Endodermal cell (in vitro differentiated cells): ENCODE measurements around the gene ALDH3B2. TPM values are rescaled to one million over a fixed set of nuclear protein-coding genes. Genes with fewer than 3 reads are reported as not detected.

Experiments used
- DNase-seq: peaks from one replicate; pipeline ENCODE4 v3.0.0-alpha.2; 2017
- H3K27ac ChIP-seq: 2 replicates; pipeline ENCODE4 v1.5.1; 2013; ENCODE audit warnings: mild to moderate bottlenecking, low read depth, low read length, moderate library complexity
- H3K27me3 ChIP-seq: 2 replicates; pipeline ENCODE4 v1.6.1; 2013; ENCODE audit warnings: mild to moderate bottlenecking, low read length, moderate library complexity; ENCODE audit not compliant: insufficient read depth, control insufficient read depth, poor library complexity, severe bottlenecking
- H3K36me3 ChIP-seq: 2 replicates; pipeline ENCODE4 v1.7.0; 2013; ENCODE audit warnings: mild to moderate bottlenecking, low read length, moderate library complexity; ENCODE audit not compliant: control insufficient read depth, insufficient read depth
- H3K4me1 ChIP-seq: one replicate; pipeline ENCODE4 v1.7.0; 2013; ENCODE audit warnings: low read length; ENCODE audit not compliant: control insufficient read depth, insufficient read depth
- H3K4me3 ChIP-seq: 2 replicates; pipeline ENCODE4 v1.5.1; 2013; ENCODE audit warnings: mild to moderate bottlenecking, low read length, moderate library complexity
- H3K9ac ChIP-seq: 2 replicates; pipeline ENCODE4 v1.6.1; 2013; ENCODE audit warnings: mild to moderate bottlenecking, low read length, moderate library complexity; ENCODE audit not compliant: poor library complexity, severe bottlenecking; ENCODE audit errors: extremely low read depth
- H3K9me3 ChIP-seq: 2 replicates; pipeline ENCODE4 v1.6.1; 2013; ENCODE audit warnings: mild to moderate bottlenecking, low read length, moderate library complexity; ENCODE audit not compliant: control insufficient read depth
- H3K27ac Mint-ChIP-seq: 2 replicates; pipeline ENCODE4 v1.8.0; 2020; ENCODE audit warnings: mixed read lengths
- H3K27me3 Mint-ChIP-seq: 2 replicates; pipeline ENCODE4 v1.8.0; 2021; ENCODE audit warnings: mild to moderate bottlenecking, mixed read lengths; ENCODE audit not compliant: insufficient read depth
- H3K36me3 Mint-ChIP-seq: 2 replicates; pipeline ENCODE4 v1.8.0; 2020; ENCODE audit warnings: low read depth, mixed read lengths
- H3K4me1 Mint-ChIP-seq: 2 replicates; pipeline ENCODE4 v1.8.0; 2020; ENCODE audit warnings: mixed read lengths
- H3K4me3 Mint-ChIP-seq: 2 replicates; pipeline ENCODE4 v1.8.0; 2020; ENCODE audit warnings: mild to moderate bottlenecking, moderate library complexity, mixed read lengths
- H3K9me3 Mint-ChIP-seq: 2 replicates; pipeline ENCODE4 v1.8.0; 2020; ENCODE audit warnings: mild to moderate bottlenecking, mixed read lengths
- CTCF ChIP-seq: fragments of 200-600 bp; sonication (generic); conservative IDR thresholded peaks from 2 replicates; pipeline ENCODE4 v1.5.0; 2021; ENCODE audit warnings: antibody characterized with exemption, mild to moderate bottlenecking
- WGBS, 2 experiments: methylation state at CpG; one replicate each; pipeline versions ENCODE4 v1.1.5 to v1.1.7; 2013; ENCODE audit warnings: missing lambda C conversion rate in 2 of 2, mixed read lengths in 1 of 2; ENCODE audit not compliant: insufficient coverage in 1 of 2, insufficient read length in 1 of 2; 5-methylcytosine and 5-hydroxymethylcytosine counted together
- total RNA-seq, 2 donors: library from RNA; stranded (reverse); fragmentation: NEBNext Ultra II Directional in 1 of 2; extraction: Animal tissue kit (Norgen Biotek cat#: 25700) in 1 of 2; gene quantifications; 2 replicates in 1 of 2; 3 replicates in 1 of 2; pipeline ENCODE4 v1.2.1, GENCODE V29; 2021

Gene ALDH3B2
- total RNA-seq, 2 donors from 2014 or later, result not detected

GRCh38 chr11:67657300-67657699, 17.1 kb downstream of the ALDH3B2 start:
- TF ChIP-seq CTCF, result no peak
- H3K36me3 Mint-ChIP-seq, result peaks cover 3% of the 10 kb centered on the region
- Histone ChIP-seq H3K9me3 (peaks cover 25% of the 10 kb centered on the region), H3K36me3 (no peaks in the 10 kb centered on the region), H3K9ac (no peak overlapping the region), H3K27ac (no peak overlapping the region), H3K4me3 (no peak overlapping the region), H3K4me1 (no peaks in the 10 kb centered on the region), H3K27me3 (no peaks in the 10 kb centered on the region)
- no peak overlapping the region for H3K27ac Mint-ChIP-seq
- no peak overlapping the region for H3K4me3 Mint-ChIP-seq
- H3K4me1 Mint-ChIP-seq, result no peaks in the 10 kb centered on the region
- no peak for DNase-seq
- WGBS, 2 experiments, result 58 to 63% methylated on average over 3 of the region's 3 CpGs
- H3K27me3 Mint-ChIP-seq, result no peaks in the 10 kb centered on the region
- H3K9me3 Mint-ChIP-seq, result peaks cover 44% of the 10 kb centered on the region

- no peak overlapping the region for H3K4me3 Mint-ChIP-seq
- H3K27ac ChIP-seq, result no peak overlapping the region
- no peaks in the 10 kb centered on the region for H3K4me1 ChIP-seq
- peaks cover 44% of the 10 kb centered on the region for H3K9me3 Mint-ChIP-seq
- TF ChIP-seq CTCF, result no peak
- no peak overlapping the region for H3K27ac Mint-ChIP-seq
- peaks cover 3% of the 10 kb centered on the region for H3K36me3 Mint-ChIP-seq
- no peak overlapping the region for H3K9ac ChIP-seq
- H3K4me3 ChIP-seq, result no peak overlapping the region
- no peaks in the 10 kb centered on the region for H3K36me3 ChIP-seq
- H3K27me3 ChIP-seq, result no peaks in the 10 kb centered on the region
- 82 to 96% methylated on average over 2 to 4 of the region's 4 CpGs for WGBS, 2 experiments
- peak; percentile 3 for DNase-seq
- H3K9me3 ChIP-seq, result peaks cover 25% of the 10 kb centered on the region
- no peaks in the 10 kb centered on the region for H3K4me1 Mint-ChIP-seq
- no peaks in the 10 kb centered on the region for H3K27me3 Mint-ChIP-seq
Measured at GRCh38 chr11:67656278-67656922, 18.0 kb downstream of the ALDH3B2 start.

- Histone ChIP-seq H3K9me3 (peaks cover 25% of the 10 kb centered on the region), H3K36me3 (no peaks in the 10 kb centered on the region), H3K4me1 (no peaks in the 10 kb centered on the region), H3K27ac (no peak overlapping the region), H3K9ac (no peak overlapping the region), H3K27me3 (no peaks in the 10 kb centered on the region), H3K4me3 (no peak overlapping the region)
- H3K27ac Mint-ChIP-seq, result no peak overlapping the region
- peaks cover 6% of the 10 kb centered on the region for H3K4me1 Mint-ChIP-seq
- peaks cover 42% of the 10 kb centered on the region for H3K9me3 Mint-ChIP-seq
- peaks cover 3% of the 10 kb centered on the region for H3K27me3 Mint-ChIP-seq
- H3K4me3 Mint-ChIP-seq, result no peak overlapping the region
- H3K36me3 Mint-ChIP-seq, result peaks cover 3% of the 10 kb centered on the region
- TF ChIP-seq CTCF, result no peak
- 83 to 85% methylated on average over 9 of the region's 9 CpGs for WGBS, 2 experiments
- peak; percentile 18 for DNase-seq
Measured at GRCh38 chr11:67654225-67654624, 20.2 kb downstream of the ALDH3B2 start.
